Esophagus muscularis mucosa (tissue), 4 donors: ENCODE results near the gene SLC31A2. TPM values are rescaled to one million over a fixed set of nuclear protein-coding genes. Genes with fewer than 3 reads are reported as not detected.

Experiments used
- DNase-seq: peaks from one replicate; pipeline ENCODE4 v3.0.0-alpha.2; 2017; ENCODE audit errors: extremely low spot score
- H3K27ac ChIP-seq, 4 donors: fragments of 200-600 bp; sonication (generic); replicated peaks in 1 of 4; 1 replicate in 3 of 4; 2 replicates in 1 of 4; pipeline ENCODE4 v1.5.1; 2016 to 2019; ENCODE audit warnings: mild to moderate bottlenecking in 1 of 4
- H3K27me3 ChIP-seq, 4 donors: fragments of 200-600 bp; sonication (generic); one replicate each; pipeline versions ENCODE4 v1.5.1 to v1.6.0; 2016 to 2019
- H3K36me3 ChIP-seq, 4 donors: fragments of 200-600 bp; sonication (generic); one replicate each; pipeline ENCODE4 v1.5.1; 2016 to 2019
- H3K4me1 ChIP-seq, 4 donors: fragments of 200-600 bp; sonication (generic); one replicate each; pipeline ENCODE4 v1.5.1; 2016 to 2019
- H3K4me3 ChIP-seq, 4 donors: fragments of 200-600 bp; sonication (generic); 1 replicate in 2 of 4; 2 replicates in 2 of 4; pipeline ENCODE4 v1.5.1; 2016 to 2019; ENCODE audit warnings: mild to moderate bottlenecking in 4 of 4, moderate library complexity in 1 of 4
- H3K9me3 ChIP-seq, 4 donors: fragments of 200-600 bp; sonication (generic); 1 replicate in 3 of 4; 2 replicates in 1 of 4; pipeline ENCODE4 v1.5.1; 2016 to 2019
- EP300 ChIP-seq: sonication (generic); formaldehyde crosslinking; IDR thresholded peaks from one replicate; pipeline ENCODE4 v1.6.1; 2017; ENCODE audit warnings: antibody characterized with exemption
- POLR2A ChIP-seq: fragments of 450-650 bp; IDR thresholded peaks from one replicate; pipeline ENCODE4 v1.6.1; 2017; ENCODE audit warnings: antibody characterized with exemption, moderate library complexity, mild to moderate bottlenecking, low read depth
- POLR2AphosphoS5 ChIP-seq, 2 donors: sonication (generic); formaldehyde crosslinking; IDR thresholded peaks; one replicate each; pipeline ENCODE4 v1.6.1; 2017; ENCODE audit warnings: antibody characterized with exemption in 2 of 2
- WGBS: methylation state at CpG from one replicate; pipeline ENCODE4 v1.1.5; 2018; 5-methylcytosine and 5-hydroxymethylcytosine counted together
- intact Hi-C: fragments of 100-400 bp; cut with DNase I; formaldehyde crosslinking; loops from one replicate; pipeline ENCODE4 v1.15.1; 2023
- total RNA-seq, 4 donors: library from RNA; depleted of rRNA; stranded (reverse); fragments of >200 nt; gene quantifications; one replicate each; pipeline versions ENCODE4 v1.1.0 to v1.2.1, GENCODE V29; 2016
- TF ChIP-seq, protein P1 (sequence below), 3 experiments: fragments of 200-600 bp in 2 of 3; fragments of 450-650 bp in 1 of 3; sonication (generic) in 2 of 3; IDR thresholded peaks; one replicate each; pipeline ENCODE4 v1.5.1; 2017 to 2019; ENCODE audit warnings: antibody characterized with exemption in 3 of 3, mild to moderate bottlenecking in 2 of 3, moderate library complexity in 1 of 3

SLC31A2 gene
- total RNA-seq, 4 donors from 2014 or later, result 11.6 to 19.4 (median 15.8) TPM

DNA sequence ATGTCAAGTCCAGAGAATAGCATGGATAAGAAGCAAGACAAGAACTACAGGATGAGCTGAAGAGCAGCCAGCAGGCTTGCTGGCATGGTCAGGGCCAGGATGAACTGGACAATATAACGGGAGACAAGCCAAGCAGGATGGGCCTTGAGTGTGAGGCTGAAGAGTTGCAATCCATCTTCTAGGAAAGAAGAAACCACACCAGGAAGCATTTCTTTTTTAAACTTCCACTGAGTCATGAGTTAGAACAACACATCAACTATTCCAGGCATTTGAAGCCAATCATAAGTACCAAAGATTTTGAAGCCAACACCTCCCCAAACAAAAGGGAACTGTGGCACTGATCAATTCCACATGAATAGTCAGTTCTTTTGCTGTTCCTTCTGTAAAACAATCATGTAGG lies 27.3 kb downstream of the SLC31A2 start:
- intact Hi-C loops, result no loop called here
- Histone ChIP-seq H3K4me1 (no peaks in the 10 kb centered on the region), H3K4me3 (no peak overlapping the region), H3K27me3 (no peaks in the 10 kb centered on the region), H3K27ac (no peak overlapping the region), H3K9me3 (no peaks in the 10 kb centered on the region), H3K36me3 (peaks cover 61 to 97% (median 86%) of the 10 kb centered on the region in 4 donors)
- 94% methylated on average over 1 of the region's 1 CpG for WGBS
- TF ChIP-seq, protein P1, sequence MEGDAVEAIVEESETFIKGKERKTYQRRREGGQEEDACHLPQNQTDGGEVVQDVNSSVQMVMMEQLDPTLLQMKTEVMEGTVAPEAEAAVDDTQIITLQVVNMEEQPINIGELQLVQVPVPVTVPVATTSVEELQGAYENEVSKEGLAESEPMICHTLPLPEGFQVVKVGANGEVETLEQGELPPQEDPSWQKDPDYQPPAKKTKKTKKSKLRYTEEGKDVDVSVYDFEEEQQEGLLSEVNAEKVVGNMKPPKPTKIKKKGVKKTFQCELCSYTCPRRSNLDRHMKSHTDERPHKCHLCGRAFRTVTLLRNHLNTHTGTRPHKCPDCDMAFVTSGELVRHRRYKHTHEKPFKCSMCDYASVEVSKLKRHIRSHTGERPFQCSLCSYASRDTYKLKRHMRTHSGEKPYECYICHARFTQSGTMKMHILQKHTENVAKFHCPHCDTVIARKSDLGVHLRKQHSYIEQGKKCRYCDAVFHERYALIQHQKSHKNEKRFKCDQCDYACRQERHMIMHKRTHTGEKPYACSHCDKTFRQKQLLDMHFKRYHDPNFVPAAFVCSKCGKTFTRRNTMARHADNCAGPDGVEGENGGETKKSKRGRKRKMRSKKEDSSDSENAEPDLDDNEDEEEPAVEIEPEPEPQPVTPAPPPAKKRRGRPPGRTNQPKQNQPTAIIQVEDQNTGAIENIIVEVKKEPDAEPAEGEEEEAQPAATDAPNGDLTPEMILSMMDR (IDR thresholded peaks at IDR 0.05), result no peak
- no peak for TF ChIP-seq POLR2AphosphoS5 (IDR thresholded peaks at IDR 0.05)
- TF ChIP-seq POLR2A, result no peak
- no peak for TF ChIP-seq EP300
- peak; percentile 7 for DNase-seq

- Histone ChIP-seq H3K27ac (no peak overlapping the region), H3K9me3 (no peaks in the 10 kb centered on the region), H3K36me3 (peaks cover 57 to 99% (median 89%) of the 10 kb centered on the region in 4 donors), H3K27me3 (no peaks in the 10 kb centered on the region), H3K4me3 (no peak overlapping the region), H3K4me1 (no peaks in the 10 kb centered on the region)
- TF ChIP-seq, protein P1 (IDR thresholded peaks at IDR 0.05), result no peak
- no peak for TF ChIP-seq POLR2AphosphoS5 (IDR thresholded peaks at IDR 0.05)
- TF ChIP-seq POLR2A, result no peak
- TF ChIP-seq EP300, result no peak
- 0% methylated on average over 1 of the region's 1 CpG for WGBS
- intact Hi-C loops, result no loop called here
- peak; percentile 7 for DNase-seq
These were observed 29.0 kb downstream of the SLC31A2 start for GRCh38 chr9:113179839-113180238.

- no peaks in the 10 kb centered on the region for H3K4me1 ChIP-seq
- no peaks in the 10 kb centered on the region for H3K9me3 ChIP-seq
- no peak overlapping the region for H3K4me3 ChIP-seq
- intact Hi-C loops, result no loop called here
- peak; percentile 14 for DNase-seq
- TF ChIP-seq POLR2AphosphoS5 (IDR thresholded peaks at IDR 0.05), result no peak
- TF ChIP-seq EP300, result no peak
- TF ChIP-seq, protein P1 (IDR thresholded peaks at IDR 0.05), result no peak
- no peak for TF ChIP-seq POLR2A
- no peak overlapping the region for H3K27ac ChIP-seq
- no peaks in the 10 kb centered on the region for H3K27me3 ChIP-seq
- peaks cover 62 to 100% (median 95%) of the 10 kb centered on the region in 4 donors for H3K36me3 ChIP-seq
These were observed 30.4 kb downstream of the SLC31A2 start for GRCh38 chr9:113181165-113181564.

GRCh38 chr9:113183956-113184488 lies 33.2 kb downstream of the SLC31A2 start:
- Histone ChIP-seq H3K36me3 (peaks cover 63 to 100% (median 91%) of the 10 kb centered on the region in 4 donors), H3K9me3 (no peaks in the 10 kb centered on the region), H3K4me1 (no peaks in the 10 kb centered on the region), H3K27me3 (no peaks in the 10 kb centered on the region), H3K27ac (no peak overlapping the region), H3K4me3 (no peak overlapping the region)
- TF ChIP-seq EP300 (no peak), POLR2A (no peak), POLR2AphosphoS5 (IDR thresholded peaks at IDR 0.05) (no peak)
- TF ChIP-seq, protein P1 (IDR thresholded peaks at IDR 0.05), result no peak
- DNase-seq, result peak; percentile 24
- intact Hi-C loops, result no loop called here
- 95% methylated on average over 2 of the region's 2 CpGs for WGBS

DNA sequence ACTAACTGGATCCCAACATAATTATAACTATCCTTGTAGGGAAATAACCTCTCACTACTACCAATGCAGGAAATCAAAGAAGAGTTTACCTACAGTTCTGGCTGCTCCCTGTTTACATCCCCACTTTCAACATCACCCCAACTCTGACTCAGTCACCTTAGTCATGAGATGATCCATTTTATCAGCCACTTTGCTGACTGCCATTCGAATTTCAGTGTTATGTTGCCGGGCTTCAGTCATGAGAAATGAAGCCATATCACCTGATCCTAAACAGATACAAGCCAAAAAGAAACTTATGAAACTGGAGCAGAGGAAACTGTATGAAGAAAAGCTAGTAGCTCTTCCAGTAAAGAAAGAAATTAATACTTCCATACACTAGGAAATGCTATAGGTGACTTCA lies 33.7 kb downstream of the SLC31A2 start:
- intact Hi-C loops, result no loop called here
- DNase-seq, result peak; percentile 0
- no peak overlapping the region for H3K4me3 ChIP-seq
- H3K27me3 ChIP-seq, result no peaks in the 10 kb centered on the region
- 89% methylated on average over 2 of the region's 2 CpGs for WGBS
- no peaks in the 10 kb centered on the region for H3K9me3 ChIP-seq
- peaks cover 63 to 96% (median 87%) of the 10 kb centered on the region in 4 donors for H3K36me3 ChIP-seq
- TF ChIP-seq, protein P1 (IDR thresholded peaks at IDR 0.05), result no peak
- no peak for TF ChIP-seq POLR2AphosphoS5 (IDR thresholded peaks at IDR 0.05)
- no peak for TF ChIP-seq EP300
- no peak for TF ChIP-seq POLR2A
- no peak overlapping the region for H3K27ac ChIP-seq
- no peaks in the 10 kb centered on the region for H3K4me1 ChIP-seq
